Colonic mucosa (tissue), 4 donors: Measurements from ENCODE around the gene ABAT. TPM values are rescaled to one million over a fixed set of nuclear protein-coding genes. Genes with fewer than 3 reads are reported as not detected.

Experiments used
- DNase-seq: peaks from one replicate; pipeline ENCODE4 v3.0.0-alpha.2; 2020
- H3K27ac ChIP-seq: fragments of 200-600 bp; one replicate; pipeline ENCODE4 v1.8.0; 2021
- H3K27me3 ChIP-seq: fragments of 200-600 bp; one replicate; pipeline ENCODE4 v1.8.0; 2021
- H3K36me3 ChIP-seq: fragments of 200-600 bp; one replicate; pipeline ENCODE4 v1.8.0; 2021
- H3K4me1 ChIP-seq: fragments of 200-600 bp; one replicate; pipeline ENCODE4 v1.8.0; 2021; ENCODE audit warnings: mild to moderate bottlenecking
- H3K4me3 ChIP-seq: fragments of 200-600 bp; one replicate; pipeline ENCODE4 v1.8.0; 2021
- H3K9ac ChIP-seq, 2 donors: one replicate each; pipeline ENCODE4 v1.7.0; 2013; ENCODE audit warnings: control low read depth in 2 of 2, low read depth in 2 of 2, low read length in 2 of 2
- H3K9me3 ChIP-seq: fragments of 200-600 bp; one replicate; pipeline ENCODE4 v1.8.0; 2021
- intact Hi-C: fragments of 100-400 bp; cut with DNase I; formaldehyde crosslinking; loops from one replicate; pipeline ENCODE4 v1.14.1; 2022
- total RNA-seq, 2 donors: library from RNA; stranded (reverse); fragmentation: NEBNext Ultra II Directional in 1 of 2; extraction: Animal tissue kit (Norgen Biotek cat#: 25700) in 1 of 2; gene quantifications; one replicate each; pipeline ENCODE4 v1.2.1, GENCODE V29; 2021
- TF ChIP-seq, protein P1 (sequence below): fragments of 200-600 bp; IDR thresholded peaks from one replicate; pipeline ENCODE4 v1.8.0; 2022; ENCODE audit warnings: antibody characterized with exemption, mild to moderate bottlenecking
- donor health status: healthy.
- donor health status: DM: no; HTN: no; CAD: no.
- donor health status: DM: no; HTN: no; CAD: no.

ABAT gene
- total RNA-seq, 2 donors from 2014 or later: 12.9 to 25.6 TPM

DNA sequence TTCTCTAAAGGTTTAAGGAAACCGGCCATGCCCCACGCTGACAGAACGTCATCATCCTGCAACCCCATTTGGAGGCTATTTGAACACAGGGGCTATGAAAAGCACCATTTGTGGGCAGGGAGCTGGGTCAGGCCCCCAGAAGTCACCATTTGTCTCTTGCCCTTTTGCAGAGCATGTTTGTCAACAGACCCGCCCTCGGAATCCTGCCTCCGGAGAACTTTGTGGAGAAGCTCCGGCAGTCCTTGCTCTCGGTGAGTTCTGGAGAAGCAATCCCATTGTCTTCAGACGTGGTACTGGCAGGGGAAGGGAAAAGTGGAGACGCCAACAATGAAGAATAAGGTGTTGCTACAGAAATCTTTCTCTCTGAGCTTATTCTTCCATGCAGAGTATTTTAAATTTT lies 89.5 kb downstream of the ABAT start:
- Histone ChIP-seq H3K27ac (no peak overlapping the region), H3K4me1 (no peaks in the 10 kb centered on the region), H3K9ac (no peak overlapping the region), H3K27me3 (no peaks in the 10 kb centered on the region), H3K4me3 (no peak overlapping the region), H3K36me3 (no peaks in the 10 kb centered on the region), H3K9me3 (no peaks in the 10 kb centered on the region)
- intact Hi-C loops: loop anchor here (10.0 kb wide), 1 partner anchor 49 kb away; no protein-coding TSS in a partner anchor
- TF ChIP-seq, protein P1, sequence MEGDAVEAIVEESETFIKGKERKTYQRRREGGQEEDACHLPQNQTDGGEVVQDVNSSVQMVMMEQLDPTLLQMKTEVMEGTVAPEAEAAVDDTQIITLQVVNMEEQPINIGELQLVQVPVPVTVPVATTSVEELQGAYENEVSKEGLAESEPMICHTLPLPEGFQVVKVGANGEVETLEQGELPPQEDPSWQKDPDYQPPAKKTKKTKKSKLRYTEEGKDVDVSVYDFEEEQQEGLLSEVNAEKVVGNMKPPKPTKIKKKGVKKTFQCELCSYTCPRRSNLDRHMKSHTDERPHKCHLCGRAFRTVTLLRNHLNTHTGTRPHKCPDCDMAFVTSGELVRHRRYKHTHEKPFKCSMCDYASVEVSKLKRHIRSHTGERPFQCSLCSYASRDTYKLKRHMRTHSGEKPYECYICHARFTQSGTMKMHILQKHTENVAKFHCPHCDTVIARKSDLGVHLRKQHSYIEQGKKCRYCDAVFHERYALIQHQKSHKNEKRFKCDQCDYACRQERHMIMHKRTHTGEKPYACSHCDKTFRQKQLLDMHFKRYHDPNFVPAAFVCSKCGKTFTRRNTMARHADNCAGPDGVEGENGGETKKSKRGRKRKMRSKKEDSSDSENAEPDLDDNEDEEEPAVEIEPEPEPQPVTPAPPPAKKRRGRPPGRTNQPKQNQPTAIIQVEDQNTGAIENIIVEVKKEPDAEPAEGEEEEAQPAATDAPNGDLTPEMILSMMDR: no peak
- no peak for DNase-seq

DNA sequence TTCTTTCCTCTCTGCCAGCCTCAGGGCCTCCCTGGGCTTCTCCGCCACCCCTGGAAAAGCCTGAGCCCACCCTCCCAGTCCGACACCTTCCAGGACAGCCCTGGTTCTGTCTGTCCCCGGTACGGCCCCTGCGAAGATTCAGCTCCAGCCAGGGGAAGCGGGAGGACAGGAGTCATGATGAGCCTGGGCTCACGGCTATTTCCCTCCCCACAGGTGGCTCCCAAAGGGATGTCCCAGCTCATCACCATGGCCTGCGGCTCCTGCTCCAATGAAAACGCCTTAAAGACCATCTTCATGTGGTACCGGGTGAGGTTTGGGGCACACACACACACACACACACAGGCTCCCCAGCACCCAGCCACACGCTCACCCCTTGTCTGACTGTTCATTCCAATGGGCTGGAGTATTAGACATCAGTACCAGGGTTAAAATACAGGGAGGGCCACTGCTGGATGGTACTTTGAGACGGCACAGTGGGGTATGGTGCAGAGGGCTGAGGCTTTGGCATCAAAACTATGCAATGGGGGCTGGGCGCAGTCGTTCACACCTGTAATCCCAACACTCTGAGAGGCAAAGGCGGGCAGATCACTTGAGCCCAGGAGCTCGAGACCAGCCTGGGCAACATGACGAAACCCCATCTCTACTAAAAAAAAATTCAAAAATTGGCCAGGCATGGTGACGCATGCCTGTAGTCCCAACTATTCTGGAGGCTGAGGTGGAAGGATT lies 90.3 kb downstream of the ABAT start:
- no peak overlapping the region for H3K9ac ChIP-seq
- no peaks in the 10 kb centered on the region for H3K36me3 ChIP-seq

DNA sequence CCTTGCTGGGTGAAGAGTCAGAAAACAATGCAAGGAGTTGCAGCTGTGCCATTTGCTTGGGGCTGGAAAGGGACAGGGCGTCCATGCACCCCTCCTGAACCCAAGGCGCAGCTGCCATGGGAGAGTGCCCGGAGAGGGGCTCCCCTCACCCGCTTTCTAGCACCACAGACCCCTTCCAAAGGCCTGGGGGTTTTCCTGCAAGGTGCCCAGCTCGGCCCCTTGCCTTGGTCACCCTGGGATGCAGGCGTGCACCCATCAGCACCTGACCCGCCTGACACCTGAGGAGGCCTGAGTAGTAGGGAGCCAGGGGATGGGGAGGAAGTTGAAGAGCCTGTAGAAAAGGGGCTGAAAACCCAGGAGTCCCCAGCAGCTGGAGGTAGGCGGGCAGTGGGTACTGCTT lies 92.8 kb downstream of the ABAT start:
- Histone ChIP-seq H3K4me3 (no peak overlapping the region), H3K36me3 (no peaks in the 10 kb centered on the region), H3K27me3 (no peaks in the 10 kb centered on the region), H3K27ac (no peak overlapping the region), H3K4me1 (no peaks in the 10 kb centered on the region), H3K9me3 (no peaks in the 10 kb centered on the region), H3K9ac (no peak overlapping the region)
- no peak for DNase-seq
- intact Hi-C loops: loop anchor here (10.0 kb wide), 1 partner anchor 52 kb away; no protein-coding TSS in a partner anchor
- TF ChIP-seq, protein P1: no peak

More for the DNA sequence above, 90.3 kb downstream of the ABAT start:
- no peak for DNase-seq
- Histone ChIP-seq H3K9me3 (no peaks in the 10 kb centered on the region), H3K4me1 (no peaks in the 10 kb centered on the region), H3K27me3 (no peaks in the 10 kb centered on the region), H3K4me3 (no peak overlapping the region), H3K27ac (no peak overlapping the region)
- TF ChIP-seq, protein P1: no peak
- intact Hi-C loops: loop anchor here (10.0 kb wide), 1 partner anchor 50 kb away; no protein-coding TSS in a partner anchor

DNA sequence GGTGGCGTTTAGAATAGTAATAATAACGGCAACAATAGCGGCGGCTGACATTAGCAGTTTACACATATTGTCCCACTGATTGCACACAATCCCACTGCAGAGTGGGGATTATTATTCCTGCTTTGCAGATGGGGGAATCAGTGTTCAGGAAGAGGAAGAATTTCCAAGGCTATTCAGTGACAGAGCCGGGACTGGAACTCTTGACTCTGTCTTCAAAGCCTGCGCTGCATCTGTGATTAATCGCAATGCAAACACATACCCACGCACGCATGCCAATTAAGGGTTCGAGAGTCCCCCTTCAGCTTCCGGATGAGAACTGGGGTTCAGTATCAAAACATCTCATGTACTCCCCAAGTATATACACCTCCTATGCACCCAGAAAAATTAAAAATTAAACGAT lies 93.9 kb downstream of the ABAT start:
- H3K9me3 ChIP-seq: no peaks in the 10 kb centered on the region
- no peaks in the 10 kb centered on the region for H3K36me3 ChIP-seq
- no peak overlapping the region for H3K9ac ChIP-seq
- no peak for DNase-seq
- no peak overlapping the region for H3K27ac ChIP-seq
- no peak overlapping the region for H3K4me3 ChIP-seq
- intact Hi-C loops: loop anchor here (10.0 kb wide), 1 partner anchor 53 kb away; no protein-coding TSS in a partner anchor
- no peaks in the 10 kb centered on the region for H3K27me3 ChIP-seq
- H3K4me1 ChIP-seq: no peaks in the 10 kb centered on the region
- TF ChIP-seq, protein P1: no peak

DNA sequence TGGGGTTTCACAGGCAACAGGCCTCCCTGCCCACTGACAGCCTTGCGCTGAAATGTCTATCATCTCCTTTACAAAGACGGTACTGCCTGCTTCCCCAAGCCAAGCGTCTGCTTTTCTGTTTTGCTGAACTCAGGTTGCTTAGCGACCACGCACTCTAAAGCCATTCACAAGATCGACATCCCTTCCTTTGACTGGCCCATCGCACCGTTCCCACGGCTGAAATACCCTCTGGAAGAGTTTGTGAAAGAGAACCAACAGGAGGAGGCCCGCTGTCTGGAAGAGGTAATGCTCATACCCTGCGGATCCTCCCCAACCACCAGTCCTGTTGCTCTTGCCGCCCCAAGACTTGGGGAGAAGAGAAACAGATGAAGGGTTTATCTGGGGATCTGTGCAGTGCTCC lies 94.3 kb downstream of the ABAT start:
- no peak for DNase-seq
- Histone ChIP-seq H3K36me3 (no peaks in the 10 kb centered on the region), H3K9me3 (no peaks in the 10 kb centered on the region), H3K27ac (no peak overlapping the region), H3K4me3 (no peak overlapping the region), H3K27me3 (no peaks in the 10 kb centered on the region), H3K9ac (no peak overlapping the region), H3K4me1 (no peaks in the 10 kb centered on the region)
- TF ChIP-seq, protein P1: no peak
- intact Hi-C loops: loop anchor here (10.0 kb wide), 1 partner anchor 54 kb away; no protein-coding TSS in a partner anchor
